MM.1S (cell line): ENCODE data around the gene TMEM150B.
A peak's percentile ranks its signal among the peaks of the same experiment; 100 is the strongest.

Experiments used
- DNase-seq: peaks from one replicate; pipeline ENCODE4 v3.0.0-alpha.2; 2015
- H2AFZ ChIP-seq: fragments of 300-600 bp; sonication (generic); 2 replicates; pipeline ENCODE4 v1.6.0; 2016; ENCODE audit warnings: antibody characterized with exemption, low read length
- H3F3A ChIP-seq: fragments of 300-600 bp; sonication (generic); 2 replicates; pipeline ENCODE4 v1.6.1; 2016; ENCODE audit warnings: mild to moderate bottlenecking, antibody characterized with exemption, low read length, moderate library complexity, mixed read lengths; ENCODE audit not compliant: insufficient read depth
- H3K27ac ChIP-seq: fragments of 300-600 bp; sonication (generic); 2 replicates; pipeline ENCODE4 v1.5.1; 2016; ENCODE audit warnings: mild to moderate bottlenecking, low read length
- H3K27me3 ChIP-seq: fragments of 300-600 bp; sonication (generic); replicated peaks from 2 replicates; pipeline ENCODE4 v1.6.0; 2016; ENCODE audit warnings: low read length; ENCODE audit not compliant: insufficient read depth
- H3K36me3 ChIP-seq: fragments of 300-600 bp; sonication (generic); replicated peaks from 2 replicates; pipeline ENCODE4 v1.6.1; 2016; ENCODE audit warnings: mild to moderate bottlenecking, low read length, mixed read lengths; ENCODE audit not compliant: insufficient read depth
- H3K4me1 ChIP-seq: fragments of 300-600 bp; sonication (generic); 2 replicates; pipeline ENCODE4 v1.6.1; 2016; ENCODE audit warnings: low read length, mixed read lengths
- H3K4me2 ChIP-seq: fragments of 300-600 bp; sonication (generic); 2 replicates; pipeline ENCODE4 v1.6.0; 2016; ENCODE audit warnings: low read depth, low read length
- H3K4me3 ChIP-seq: fragments of 300-600 bp; sonication (generic); 2 replicates; pipeline ENCODE4 v1.5.1; 2016; ENCODE audit warnings: low read length, mixed read lengths
- H3K79me2 ChIP-seq: fragments of 300-600 bp; sonication (generic); 2 replicates; pipeline ENCODE4 v1.6.1; 2016; ENCODE audit warnings: mixed run types, low read length, mixed read lengths
- H3K9ac ChIP-seq: fragments of 300-600 bp; sonication (generic); 2 replicates; pipeline ENCODE4 v1.6.1; 2016; ENCODE audit warnings: low read length, mixed read lengths
- H3K9me2 ChIP-seq: fragments of 300-600 bp; sonication (generic); replicated peaks from 2 replicates; pipeline ENCODE4 v1.6.1; 2016; ENCODE audit warnings: mild to moderate bottlenecking, low read length, mixed read lengths; ENCODE audit not compliant: insufficient read depth
- H3K9me3 ChIP-seq: fragments of 300-600 bp; sonication (generic); replicated peaks from 2 replicates; pipeline ENCODE4 v1.6.1; 2016; ENCODE audit warnings: mild to moderate bottlenecking, low read length, mixed read lengths; ENCODE audit not compliant: insufficient read depth
- H4K20me1 ChIP-seq: fragments of 300-600 bp; sonication (generic); 2 replicates; pipeline ENCODE4 v1.6.1; 2016; ENCODE audit warnings: mild to moderate bottlenecking, low read length, moderate library complexity, mixed read lengths; ENCODE audit not compliant: insufficient read depth
- CTCF ChIP-seq: fragments of 300-600 bp; sonication (generic); IDR thresholded peaks from 2 replicates; pipeline ENCODE4 v1.5.1; 2016; ENCODE audit warnings: antibody characterized with exemption, low read length, mixed read lengths
- EZH2 ChIP-seq: fragments of 300-600 bp; sonication (generic); optimal IDR thresholded peaks from 2 replicates; pipeline ENCODE3; 2017; ENCODE audit warnings: low read depth, mild to moderate bottlenecking, antibody characterized with exemption, low read length, mixed read lengths
- EZH2phosphoT487 ChIP-seq: fragments of 300-600 bp; sonication (generic); IDR thresholded peaks from 2 replicates; pipeline ENCODE4 v1.6.1; 2018; ENCODE audit warnings: antibody characterized with exemption, low read length

Gene TMEM150B

GRCh38 chr19:55353803-55354697 lies 28.9 kb upstream of the TMEM150B start:
- no peaks in the 10 kb centered on the region for H4K20me1 ChIP-seq
- H3K4me1 ChIP-seq = no peaks in the 10 kb centered on the region
- peaks cover 66% of the 10 kb centered on the region for H3K27me3 ChIP-seq
- no peaks in the 10 kb centered on the region for H3K79me2 ChIP-seq
- no peaks in the 10 kb centered on the region for H3K9me2 ChIP-seq
- no peaks in the 10 kb centered on the region for H3K36me3 ChIP-seq
- peak overlapping the region; percentile 4; the same call in 1 of the 2 replicates for H2AFZ ChIP-seq
- H3F3A ChIP-seq = no peaks in the 10 kb centered on the region; the same call in 1 of the 2 replicates
- H3K9me3 ChIP-seq = no peaks in the 10 kb centered on the region
- TF ChIP-seq EZH2phosphoT487 (no peak), EZH2 (no peak), CTCF (no peak)
- peak overlapping the region; percentile 60 for H3K4me2 ChIP-seq
- no peak for DNase-seq
- peak overlapping the region; percentile 34; the same call in 1 of the 2 replicates for H3K4me3 ChIP-seq
- H3K9ac ChIP-seq = no peak overlapping the region
- no peak overlapping the region for H3K27ac ChIP-seq

GRCh38 chr19:55353356-55353802 lies 28.2 kb upstream of the TMEM150B start:
- H3F3A ChIP-seq = no peaks in the 10 kb centered on the region; the same call in 1 of the 2 replicates
- peak overlapping the region; percentile 34; the same call in 1 of the 2 replicates for H3K4me3 ChIP-seq
- H3K9ac ChIP-seq = no peak overlapping the region
- no peak for DNase-seq
- 0 out of 2 replicates have a peak overlapping the region, but pooled peaks have one; percentile 4 for H2AFZ ChIP-seq
- TF ChIP-seq EZH2 (peak; percentile 55), CTCF (no peak)
- H3K27ac ChIP-seq = no peak overlapping the region
- H3K9me3 ChIP-seq = no peaks in the 10 kb centered on the region
- no peaks in the 10 kb centered on the region for H3K36me3 ChIP-seq
- no peaks in the 10 kb centered on the region for H4K20me1 ChIP-seq
- H3K4me2 ChIP-seq = peak overlapping the region; percentile 60
- H3K79me2 ChIP-seq = no peaks in the 10 kb centered on the region
- H3K27me3 ChIP-seq = peaks cover 66% of the 10 kb centered on the region
- H3K9me2 ChIP-seq = no peaks in the 10 kb centered on the region
- no peaks in the 10 kb centered on the region for H3K4me1 ChIP-seq

GRCh38 chr19:55352549-55353145 lies 27.5 kb upstream of the TMEM150B start:
- Histone ChIP-seq H3K36me3 (no peaks in the 10 kb centered on the region), H3K9me2 (no peaks in the 10 kb centered on the region), H3K27ac (no peak overlapping the region), H4K20me1 (no peaks in the 10 kb centered on the region), H3K4me1 (no peaks in the 10 kb centered on the region), H3K79me2 (no peaks in the 10 kb centered on the region), H2AFZ (no peak overlapping the region), H3K4me3 (no peak overlapping the region), H3K27me3 (peaks cover 66% of the 10 kb centered on the region), H3K9me3 (no peaks in the 10 kb centered on the region), H3K4me2 (no peak overlapping the region), H3K9ac (no peak overlapping the region), H3F3A (no peaks in the 10 kb centered on the region; the same call in 1 of the 2 replicates)
- DNase-seq = no peak
- no peak for TF ChIP-seq CTCF
- TF ChIP-seq EZH2 = no peak
